Tibial artery (tissue), 4 donors: ENCODE measurements around the gene PAXX.
A peak's percentile ranks its signal among the peaks of the same experiment; 100 is the strongest.

Experiments
- DNase-seq, 2 donors: peaks; one replicate each; pipeline ENCODE4 v3.0.0-alpha.2; 2019
- H3K27ac ChIP-seq, 2 donors: fragments of 200-600 bp; sonication (generic) in 1 of 2; 1 replicate in 1 of 2; 2 replicates in 1 of 2; pipeline ENCODE4 v1.5.1; 2018 to 2019; ENCODE audit warnings: mild to moderate bottlenecking in 1 of 2
- H3K27me3 ChIP-seq, 2 donors: fragments of 200-600 bp; sonication (generic) in 1 of 2; one replicate each; pipeline versions ENCODE4 v1.5.1 to v1.6.0; 2016 to 2019
- H3K36me3 ChIP-seq, 3 donors: fragments of 200-600 bp; sonication (generic) in 2 of 3; one replicate each; pipeline ENCODE4 v1.5.1; 2016 to 2019; ENCODE audit warnings: mild to moderate bottlenecking in 2 of 3
- H3K4me1 ChIP-seq, 4 donors: fragments of 200-600 bp; sonication (generic) in 2 of 4; 1 replicate in 3 of 4; 2 replicates in 1 of 4; pipeline ENCODE4 v1.5.1; 2016 to 2019
- H3K4me3 ChIP-seq, 2 donors: fragments of 200-600 bp; sonication (generic) in 1 of 2; 1 replicate in 1 of 2; 2 replicates in 1 of 2; pipeline ENCODE4 v1.5.1; 2018 to 2019; ENCODE audit warnings: mild to moderate bottlenecking in 2 of 2
- H3K9me3 ChIP-seq, 3 donors: fragments of 200-600 bp; sonication (generic) in 1 of 3; one replicate each; pipeline ENCODE4 v1.5.1; 2016 to 2019
- CTCF ChIP-seq, 2 experiments: fragments of 200-600 bp in 1 of 2; fragments of 450-650 bp in 1 of 2; IDR thresholded peaks; one replicate each; pipeline ENCODE4 v1.5.1; 2017 to 2019; ENCODE audit warnings: antibody characterized with exemption in 2 of 2, mild to moderate bottlenecking in 1 of 2, moderate library complexity in 1 of 2
- intact Hi-C: fragments of 100-400 bp; cut with DNase I; formaldehyde crosslinking; loops from one replicate; pipeline ENCODE4 v1.15.0; 2023; ENCODE audit warnings: low total_unique reads

Gene PAXX

GRCh38 chr9:136961279-136962065 is 30.8 kb upstream of the PAXX start:
- H3K36me3 ChIP-seq = no peaks in the 10 kb centered on the region
- no peak for DNase-seq
- intact Hi-C loops = no loop called here
- no peaks in the 10 kb centered on the region for H3K9me3 ChIP-seq
- peak overlapping the region; percentile 40 to 47 for H3K27ac ChIP-seq
- TF ChIP-seq CTCF (IDR thresholded peaks at IDR 0.05) = no peak
- no peak overlapping the region for H3K4me3 ChIP-seq
- peaks cover 0 to 2% of the 10 kb centered on the region in 2 donors for H3K27me3 ChIP-seq
- peaks cover 0 to 19% (median 11%) of the 10 kb centered on the region in 4 donors for H3K4me1 ChIP-seq

- TF ChIP-seq CTCF (IDR thresholded peaks at IDR 0.05) = no peak
- intact Hi-C loops = no loop called here
Measured at GRCh38 chr9:136962163-136962562, 30.1 kb upstream of the PAXX start.

DNA sequence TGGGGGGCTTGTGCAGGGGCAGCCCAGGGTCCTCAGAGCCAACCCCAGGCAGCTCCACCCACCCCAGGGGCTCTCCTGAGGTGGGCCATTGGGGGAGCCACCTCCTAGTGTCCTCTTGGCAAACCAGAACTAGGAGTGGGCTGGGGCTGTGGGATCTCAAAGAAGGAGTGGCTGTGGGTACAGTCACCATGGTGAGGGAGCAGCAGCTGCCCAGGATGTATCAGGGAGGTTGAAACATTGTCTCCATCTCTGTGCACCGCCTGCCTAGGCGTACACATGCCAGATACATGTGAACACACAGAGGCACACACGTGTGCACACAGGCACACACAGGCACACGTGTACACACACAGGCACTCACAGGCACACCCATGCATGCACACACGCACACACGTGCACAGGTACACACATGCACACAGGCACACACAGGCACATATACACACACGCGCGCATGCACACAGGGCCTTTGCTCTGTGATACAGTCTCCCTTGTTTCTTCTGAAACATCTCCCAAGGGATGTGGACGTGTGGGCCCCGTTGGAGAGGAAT is 29.4 kb upstream of the PAXX start:
- H3K36me3 ChIP-seq = no peaks in the 10 kb centered on the region
- peaks cover 0 to 2% of the 10 kb centered on the region in 2 donors for H3K27me3 ChIP-seq
- no peak overlapping the region for H3K4me3 ChIP-seq
- TF ChIP-seq CTCF (IDR thresholded peaks at IDR 0.05) = no peak
- intact Hi-C loops = no loop called here
- H3K4me1 ChIP-seq = peaks cover 0 to 20% (median 11%) of the 10 kb centered on the region in 4 donors
- no peak overlapping the region for H3K27ac ChIP-seq
- H3K9me3 ChIP-seq = no peaks in the 10 kb centered on the region
- DNase-seq = no peak

More at GRCh38 chr9:136962163-136962562, 30.1 kb upstream of the PAXX start:
- Histone ChIP-seq H3K36me3 (no peaks in the 10 kb centered on the region), H3K27ac (peak overlapping the region in 1 of 2 donors; percentile 47), H3K27me3 (peaks cover 0 to 2% of the 10 kb centered on the region in 2 donors), H3K4me3 (no peak overlapping the region), H3K9me3 (no peaks in the 10 kb centered on the region), H3K4me1 (peaks cover 0 to 20% (median 11%) of the 10 kb centered on the region in 4 donors)
- no peak for DNase-seq

- no peak for TF ChIP-seq CTCF (IDR thresholded peaks at IDR 0.05)
- Histone ChIP-seq H3K27me3 (peaks cover 0 to 7% of the 10 kb centered on the region in 2 donors), H3K9me3 (no peaks in the 10 kb centered on the region), H3K4me1 (peaks cover 0 to 20% (median 11%) of the 10 kb centered on the region in 4 donors), H3K27ac (no peak overlapping the region), H3K4me3 (no peak overlapping the region), H3K36me3 (no peaks in the 10 kb centered on the region)
- DNase-seq = no peak
- intact Hi-C loops = no loop called here
Measured at GRCh38 chr9:136963341-136963740, 28.9 kb upstream of the PAXX start.

GRCh38 chr9:136963751-136964150 is 28.5 kb upstream of the PAXX start:
- no peak for TF ChIP-seq CTCF (IDR thresholded peaks at IDR 0.05)
- Histone ChIP-seq H3K9me3 (no peaks in the 10 kb centered on the region), H3K27ac (no peak overlapping the region), H3K36me3 (no peaks in the 10 kb centered on the region), H3K4me1 (peaks cover 0 to 20% (median 11%) of the 10 kb centered on the region in 4 donors), H3K4me3 (no peak overlapping the region), H3K27me3 (peaks cover 0 to 12% of the 10 kb centered on the region in 2 donors)
- intact Hi-C loops = no loop called here
- DNase-seq = no peak
